Panc1 (cell line): ENCODE measurements around the gene DYNC1I1. TPM values are rescaled to one million over a fixed set of nuclear protein-coding genes. Genes with fewer than 3 reads are reported as not detected.

Experiments
- ATAC-seq: fragments of 200-7000 bp; cut with Tn5 transposase; 2 replicates; pipeline ENCODE4 v1.9.1; 2020; ENCODE audit warnings: mild to moderate bottlenecking, moderate library complexity
- BruUV-seq: library from RNA; stranded (reverse); fragments of 400-500 nt; replicated peaks from 2 replicates; lab custom pipeline; 2021; lab: Mats Ljungman, UMichigan
- CTCF ChIA-PET: fragments of 300-600 bp; sonication (Branson Sonifier 250); formaldehyde crosslinking; loops from one replicate; lab custom pipeline; 2022; ENCODE audit warnings: antibody characterized with exemption; lab: Charles Lee
- POLR2A ChIA-PET: fragments of 300-600 bp; sonication (Branson Sonifier 250); formaldehyde crosslinking; loops from one replicate; lab custom pipeline; 2022; ENCODE audit warnings: antibody characterized with exemption; lab: Charles Lee
- DNase-seq: peaks from one replicate; pipeline ENCODE4 v3.0.0-alpha.2; 2010; ENCODE audit warnings: low read depth, low spot score
- H3K27ac ChIP-seq: 2 replicates; pipeline ENCODE4 v1.5.1; 2011; ENCODE audit warnings: mild to moderate bottlenecking, low read length, inconsistent platforms
- H3K27me3 ChIP-seq: fragments of 200-500 bp; sonication (Bioruptor generic); 2 replicates; pipeline ENCODE4 v1.6.0; 2014; ENCODE audit warnings: low read length, inconsistent platforms; ENCODE audit not compliant: control insufficient read depth, insufficient read depth
- H3K36me3 ChIP-seq: fragments of 200-500 bp; sonication (Bioruptor generic); 2 replicates; pipeline ENCODE4 v1.5.1; 2014; ENCODE audit warnings: inconsistent platforms, mild to moderate bottlenecking, low read length, moderate library complexity; ENCODE audit not compliant: control insufficient read depth, insufficient read depth
- H3K4me1 ChIP-seq: 2 replicates; pipeline ENCODE4 v1.5.1; 2011; ENCODE audit warnings: inconsistent platforms, mild to moderate bottlenecking, low read length, moderate library complexity; ENCODE audit not compliant: control insufficient read depth, insufficient read depth
- H3K4me3 ChIP-seq, 2 experiments: 2 replicates each; pipeline ENCODE4 v1.5.1; 2011 to 2012; ENCODE audit warnings: low read depth in 2 of 2, low read length in 2 of 2, mild to moderate bottlenecking in 2 of 2, inconsistent platforms in 1 of 2, moderate library complexity in 1 of 2
- H3K9me3 ChIP-seq: fragments of 200-500 bp; sonication (Bioruptor generic); 2 replicates; pipeline ENCODE4 v1.5.1; 2014; ENCODE audit warnings: low read depth, mild to moderate bottlenecking, inconsistent platforms, low read length, moderate library complexity; ENCODE audit not compliant: control insufficient read depth, insufficient read depth
- CTCF ChIP-seq: fragments of 450-650 bp; IDR thresholded peaks from 2 replicates; pipeline ENCODE4 v1.5.1; 2017; ENCODE audit warnings: mild to moderate bottlenecking
- POLR2AphosphoS5 ChIP-seq: IDR thresholded peaks from 2 replicates; pipeline ENCODE4 v1.6.1; 2012; ENCODE audit warnings: mild to moderate bottlenecking, low read depth, low read length, moderate library complexity
- REST ChIP-seq, 2 experiments: IDR thresholded peaks; 2 replicates each; pipeline ENCODE4 v1.6.1; 2011 to 2012; ENCODE audit warnings: low read depth in 2 of 2, control low read depth in 1 of 2, low read length in 1 of 2, mild to moderate bottlenecking in 1 of 2, moderate library complexity in 1 of 2; ENCODE audit not compliant: insufficient read depth in 1 of 2
- SIN3A ChIP-seq: IDR thresholded peaks from 2 replicates; pipeline ENCODE4 v1.6.1; 2012; ENCODE audit warnings: low read depth, mild to moderate bottlenecking, low read length, moderate library complexity, borderline replicate concordance; ENCODE audit not compliant: insufficient read depth
- TCF7L2 ChIP-seq: IDR thresholded peaks from 2 replicates; pipeline ENCODE4 v1.6.1; 2011; ENCODE audit warnings: mild to moderate bottlenecking, low read depth, low read length, inconsistent platforms
- in situ Hi-C: cut with HindIII; loops from 2 replicates; pipeline ENCODE4 v1.10.0; 2016; ENCODE audit warnings: low sequenced_read_pairs, low pct_unique_long_range_greater_than_20kb
- intact Hi-C: fragments of 100-400 bp; cut with micrococcal nuclease; formaldehyde crosslinking; loops from one replicate; pipeline ENCODE4 v1.10.0; 2022; ENCODE audit not compliant: unreplicated experiment
- total RNA-seq: library from RNA; stranded (reverse); gene quantifications from one replicate; pipeline ENCODE4 v1.2.1, GENCODE V29; 2021; ENCODE audit not compliant: unreplicated experiment

Gene DYNC1I1
- total RNA-seq, 1 experiment from 2014 or later: 0.13 TPM

GRCh38 chr7:95758187-95758586, 14.2 kb upstream of the DYNC1I1 start:
- Histone ChIP-seq H3K36me3 (no peaks in the 10 kb centered on the region), H3K27ac (no peak overlapping the region), H3K4me3 (no peak overlapping the region), H3K4me1 (no peaks in the 10 kb centered on the region), H3K27me3 (no peaks in the 10 kb centered on the region; the same call in 1 of the 2 replicates), H3K9me3 (no peaks in the 10 kb centered on the region)
- TF ChIP-seq TCF7L2 (no peak), SIN3A (no peak), CTCF (no peak)
- ATAC-seq: no peak
- CTCF ChIA-PET: no interaction called here
- POLR2A ChIA-PET: no interaction called here
- DNase-seq: no peak
- no TSS peak for BruUV-seq
- intact Hi-C loops (no loop called here), in situ Hi-C loops (no loop called here)

GRCh38 chr7:95766086-95766485, 6.3 kb upstream of the DYNC1I1 start:
- no peak overlapping the region for H3K4me3 ChIP-seq
- POLR2A ChIA-PET: no interaction called here
- in situ Hi-C loops: no loop called here
- CTCF ChIA-PET: no interaction called here
- no peaks in the 10 kb centered on the region for H3K36me3 ChIP-seq
- intact Hi-C loops: no loop called here
- TF ChIP-seq REST (IDR thresholded peaks at IDR 0.05; ENCODE audit: insufficient read depth in 1 of 2, low read depth in 2 of 2, low read length in 1 of 2) (no peak), POLR2AphosphoS5 (no peak), CTCF (no peak)
- BruUV-seq: no TSS peak
- H3K27me3 ChIP-seq: no peaks in the 10 kb centered on the region
- ATAC-seq (no peak), DNase-seq (no peak)
- no peaks in the 10 kb centered on the region for H3K9me3 ChIP-seq
- no peak overlapping the region for H3K27ac ChIP-seq
- no peaks in the 10 kb centered on the region for H3K4me1 ChIP-seq

- no peaks in the 10 kb centered on the region for H3K27me3 ChIP-seq
- TF ChIP-seq SIN3A (no peak), POLR2AphosphoS5 (no peak), TCF7L2 (no peak), REST (IDR thresholded peaks at IDR 0.05; ENCODE audit: insufficient read depth in 1 of 2, low read depth in 2 of 2, low read length in 1 of 2) (no peak), CTCF (no peak)
- ChIA-PET CTCF (no interaction called here), POLR2A (no interaction called here)
- DNase-seq: no peak
- H3K27ac ChIP-seq: no peak overlapping the region
- H3K36me3 ChIP-seq: no peaks in the 10 kb centered on the region
- ATAC-seq: no peak
- in situ Hi-C loops: no loop called here
- no peaks in the 10 kb centered on the region for H3K4me1 ChIP-seq
- no TSS peak for BruUV-seq
- H3K4me3 ChIP-seq: no peak overlapping the region
- intact Hi-C loops: no loop called here
- no peaks in the 10 kb centered on the region for H3K9me3 ChIP-seq
Measured at GRCh38 chr7:95766657-95767056, 5.7 kb upstream of the DYNC1I1 start.
